MM.1S (cell line): Measurements from ENCODE around the gene ADD1.

ENCODE experiments used
- EZH2 ChIP-seq: fragments of 300-600 bp; sonication (generic); optimal IDR thresholded peaks from 2 replicates; pipeline ENCODE3; 2017; ENCODE audit warnings: low read depth, mild to moderate bottlenecking, antibody characterized with exemption, low read length, mixed read lengths
- EZH2phosphoT487 ChIP-seq: fragments of 300-600 bp; sonication (generic); IDR thresholded peaks from 2 replicates; pipeline ENCODE4 v1.6.1; 2018; ENCODE audit warnings: antibody characterized with exemption, low read length
- TF ChIP-seq, protein P1 (sequence below): fragments of 300-600 bp; sonication (generic); IDR thresholded peaks from 2 replicates; pipeline ENCODE4 v1.5.1; 2016; ENCODE audit warnings: antibody characterized with exemption, low read length, mixed read lengths

DNA sequence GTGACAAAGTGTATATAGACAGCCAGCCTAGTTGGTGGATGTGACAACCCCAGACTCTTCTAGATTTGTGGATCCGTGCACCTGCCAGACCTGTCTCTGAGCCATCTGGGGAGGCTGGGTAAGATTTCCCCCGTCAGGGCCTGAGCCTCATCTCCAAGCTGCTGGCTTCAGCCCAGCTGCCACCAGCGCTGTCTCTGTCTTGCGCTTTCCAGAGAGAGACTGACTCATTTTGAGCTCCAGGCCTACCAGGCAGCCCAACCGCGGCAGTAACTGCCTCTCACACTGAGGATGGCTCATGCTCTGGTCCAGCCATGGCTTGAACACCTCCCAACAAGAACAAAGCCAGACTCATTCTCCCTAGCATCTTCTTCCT, 93.1 kb downstream of the ADD1 start:
- no peak for TF ChIP-seq EZH2
- TF ChIP-seq, protein P1, sequence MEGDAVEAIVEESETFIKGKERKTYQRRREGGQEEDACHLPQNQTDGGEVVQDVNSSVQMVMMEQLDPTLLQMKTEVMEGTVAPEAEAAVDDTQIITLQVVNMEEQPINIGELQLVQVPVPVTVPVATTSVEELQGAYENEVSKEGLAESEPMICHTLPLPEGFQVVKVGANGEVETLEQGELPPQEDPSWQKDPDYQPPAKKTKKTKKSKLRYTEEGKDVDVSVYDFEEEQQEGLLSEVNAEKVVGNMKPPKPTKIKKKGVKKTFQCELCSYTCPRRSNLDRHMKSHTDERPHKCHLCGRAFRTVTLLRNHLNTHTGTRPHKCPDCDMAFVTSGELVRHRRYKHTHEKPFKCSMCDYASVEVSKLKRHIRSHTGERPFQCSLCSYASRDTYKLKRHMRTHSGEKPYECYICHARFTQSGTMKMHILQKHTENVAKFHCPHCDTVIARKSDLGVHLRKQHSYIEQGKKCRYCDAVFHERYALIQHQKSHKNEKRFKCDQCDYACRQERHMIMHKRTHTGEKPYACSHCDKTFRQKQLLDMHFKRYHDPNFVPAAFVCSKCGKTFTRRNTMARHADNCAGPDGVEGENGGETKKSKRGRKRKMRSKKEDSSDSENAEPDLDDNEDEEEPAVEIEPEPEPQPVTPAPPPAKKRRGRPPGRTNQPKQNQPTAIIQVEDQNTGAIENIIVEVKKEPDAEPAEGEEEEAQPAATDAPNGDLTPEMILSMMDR = no peak
- no peak for TF ChIP-seq EZH2phosphoT487
